ENCODE data around the gene NDUFA1. TPM values are rescaled to one million over a fixed set of nuclear protein-coding genes. Genes with fewer than 3 reads are reported as not detected.

Gene NDUFA1
- total and polyA plus RNA-seq, 9 of the 15 experiments (the other 6 are each of a cell fraction or from before 2014, with no cell fraction given): 162 to 1,285 (median 383) TPM

GRCh38 chrX:119880552-119881437 lies 9.2 kb downstream of the NDUFA1 start (continued):
- TF ChIP-seq ZNF280B (CRISPR knock-in tag; IDR thresholded peaks at IDR 0.05) (no peak), L3MBTL2 (IDR thresholded peaks at IDR 0.05) (no peak), PCBP1 (IDR thresholded peaks at IDR 0.05; ENCODE audit: low read depth, low read length, poor library complexity, severe bottlenecking) (no peak), MCM7 (IDR thresholded peaks at IDR 0.05) (no peak), XRCC3 (IDR thresholded peaks at IDR 0.05) (no peak), C11orf30 (IDR thresholded peaks at IDR 0.05; ENCODE audit: low read depth) (no peak), BRD4 (IDR thresholded peaks at IDR 0.05) (no peak), ZFX (CRISPR knock-in tag; IDR thresholded peaks at IDR 0.05) (no peak), ATF3 (IDR thresholded peaks at IDR 0.05) (no peak), ATF3 (CRISPR knock-in tag; conservative IDR thresholded peaks at IDR 0.05) (no peak), ATF7 (IDR thresholded peaks at IDR 0.05) (no peak), RBM25 (IDR thresholded peaks at IDR 0.05; ENCODE audit: low read depth, low read length, severe bottlenecking) (no peak), MTA1 (IDR thresholded peaks at IDR 0.05; ENCODE audit: borderline replicate concordance) (no peak), LARP7 (IDR thresholded peaks at IDR 0.05) (no peak), ZNF79 (CRISPR knock-in tag; IDR thresholded peaks at IDR 0.05; ENCODE audit: low read depth) (no peak), ETV6 (IDR thresholded peaks at IDR 0.05; ENCODE audit: borderline replicate concordance in 1 of 2, low read depth in 2 of 2, low read length in 1 of 2) (no peak), ETV6 (CRISPR knock-in tag; IDR thresholded peaks at IDR 0.05; ENCODE audit: borderline replicate concordance) (no peak), MIER1 (IDR thresholded peaks at IDR 0.05; ENCODE audit: low read depth) (no peak), ZNF586 (CRISPR knock-in tag; conservative IDR thresholded peaks at IDR 0.05) (no peak), ZNF143 (CRISPR knock-in tag; IDR thresholded peaks at IDR 0.05) (no peak), NR2C2 (CRISPR knock-in tag; IDR thresholded peaks at IDR 0.05) (no peak), NR2C2 (tag; IDR thresholded peaks at IDR 0.05) (no peak), STAT5A (IDR thresholded peaks at IDR 0.05; ENCODE audit: borderline replicate concordance, low read length) (no peak), ZNF23 (CRISPR knock-in tag; IDR thresholded peaks at IDR 0.05) (no peak), ZNF263 (CRISPR knock-in tag; IDR thresholded peaks at IDR 0.05; ENCODE audit: borderline replicate concordance) (no peak), BCL6 (CRISPR knock-in tag; IDR thresholded peaks at IDR 0.05) (no peak)
- TF ChIP-seq, protein P1, sequence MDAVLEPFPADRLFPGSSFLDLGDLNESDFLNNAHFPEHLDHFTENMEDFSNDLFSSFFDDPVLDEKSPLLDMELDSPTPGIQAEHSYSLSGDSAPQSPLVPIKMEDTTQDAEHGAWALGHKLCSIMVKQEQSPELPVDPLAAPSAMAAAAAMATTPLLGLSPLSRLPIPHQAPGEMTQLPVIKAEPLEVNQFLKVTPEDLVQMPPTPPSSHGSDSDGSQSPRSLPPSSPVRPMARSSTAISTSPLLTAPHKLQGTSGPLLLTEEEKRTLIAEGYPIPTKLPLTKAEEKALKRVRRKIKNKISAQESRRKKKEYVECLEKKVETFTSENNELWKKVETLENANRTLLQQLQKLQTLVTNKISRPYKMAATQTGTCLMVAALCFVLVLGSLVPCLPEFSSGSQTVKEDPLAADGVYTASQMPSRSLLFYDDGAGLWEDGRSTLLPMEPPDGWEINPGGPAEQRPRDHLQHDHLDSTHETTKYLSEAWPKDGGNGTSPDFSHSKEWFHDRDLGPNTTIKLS (IDR thresholded peaks at IDR 0.05; ENCODE audit: borderline replicate concordance, low read depth): no peak

Data from K562 (cell line).